HuH-7.5 (cell line): ENCODE data around the gene CARD19.

Experiments used
- DNase-seq: peaks from one replicate; pipeline ENCODE4 v3.0.0; 2011; ENCODE audit warnings: low spot score

CARD19 gene

GRCh38 chr9:93161786-93162562, 66.0 kb downstream of the CARD19 start:
- no peak for DNase-seq
